ENCODE data around the gene FAM163B. TPM values are rescaled to one million over a fixed set of nuclear protein-coding genes. Genes with fewer than 3 reads are reported as not detected.

Gene FAM163B
- total and polyA plus RNA-seq, 2 donors (not counting 3 experiments of a cell fraction or from before 2014, with no cell fraction given) = not detected

DNA sequence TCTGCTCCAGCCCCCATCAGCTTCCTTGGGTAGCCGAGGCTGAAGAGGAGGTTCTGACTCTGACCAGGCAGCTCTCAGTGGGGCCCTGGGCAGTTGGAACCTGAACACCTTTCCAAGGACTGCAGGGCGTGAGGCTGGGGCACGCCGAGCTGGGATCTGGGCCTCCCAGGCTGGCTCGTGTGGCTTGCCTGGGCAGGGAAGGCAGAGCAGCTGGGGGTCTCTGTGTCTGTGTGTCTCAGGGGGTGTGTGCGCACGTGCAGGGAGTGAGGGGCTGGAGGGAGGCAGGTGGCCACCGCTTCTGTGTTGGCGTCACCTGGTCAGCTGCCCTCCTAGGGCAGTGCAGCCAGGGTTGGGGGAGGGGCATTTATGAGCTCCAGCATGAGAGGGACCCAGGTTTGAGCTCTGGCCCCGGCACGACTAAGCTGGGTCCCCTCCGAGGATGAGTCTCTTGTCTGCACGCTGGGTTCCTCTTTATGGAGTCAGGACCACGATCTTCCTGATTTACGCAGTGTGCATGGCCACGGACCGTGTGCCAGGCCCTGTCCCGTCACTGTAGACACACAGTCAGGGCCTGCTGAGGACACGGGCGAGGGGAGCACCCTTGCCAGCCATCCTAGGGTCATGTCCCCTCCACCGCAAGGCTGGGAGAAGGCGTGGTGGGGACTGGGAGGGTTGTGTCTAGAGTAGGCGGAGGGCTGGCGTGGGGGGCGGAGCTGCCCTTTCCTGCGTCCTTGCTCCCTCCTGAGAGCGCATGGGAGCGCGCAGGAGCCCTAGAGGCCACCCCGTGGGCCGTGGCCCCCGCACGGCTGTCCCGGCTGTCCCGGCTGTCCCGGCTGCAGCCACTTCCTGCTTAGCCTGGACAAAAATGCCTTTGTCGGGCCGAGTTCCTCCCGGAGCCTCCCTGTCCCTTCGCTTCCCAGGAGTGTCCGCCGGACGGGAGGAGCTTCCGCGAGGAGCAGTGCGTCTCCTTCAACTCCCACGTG is 70.0 kb downstream of the FAM163B start:
- Histone ChIP-seq H3K27me3 (ENCODE audit: control insufficient read depth in 2 of 2, insufficient read depth in 2 of 2, low read length in 2 of 2) (peaks cover 7 to 8% of the 10 kb centered on the region in 2 experiments), H3K9me3 (replicated peaks; ENCODE audit: control insufficient read depth, insufficient read depth, low read length) (no peaks in the 10 kb centered on the region), H2AFZ (ENCODE audit: low read depth, low read length) (no peak overlapping the region), H3K4me3 (replicated peaks in 1 of 3; ENCODE audit: insufficient read depth in 1 of 3, low read depth in 1 of 3, low read length in 3 of 3) (no peak overlapping the region), H3K9me1 (replicated peaks; ENCODE audit: control insufficient read depth, extremely low read depth, insufficient read depth, low read length) (no peaks in the 10 kb centered on the region), H3K9ac (replicated peaks; ENCODE audit: extremely low read depth, insufficient read depth, low read length) (no peak overlapping the region), H3K79me2 (ENCODE audit: control insufficient read depth, insufficient read depth, low read length) (no peaks in the 10 kb centered on the region), H3K4me2 (ENCODE audit: insufficient read depth, low read length) (no peak overlapping the region), H3K27ac (ENCODE audit: insufficient read depth, low read depth, low read length) (no peak overlapping the region), H3K36me3 (ENCODE audit: control insufficient read depth in 2 of 2, extremely low read depth in 1 of 2, insufficient read depth in 2 of 2, low read length in 2 of 2) (no peaks in the 10 kb centered on the region), H3K4me1 (ENCODE audit: control insufficient read depth, extremely low read depth, insufficient read depth, low read length) (no peaks in the 10 kb centered on the region), H4K20me1 (replicated peaks; ENCODE audit: control insufficient read depth, extremely low read depth, insufficient read depth, low read length) (no peaks in the 10 kb centered on the region)
- no peak for DNase-seq (ENCODE audit: low read depth, low spot score)
- POLR2A ChIA-PET = no interaction called here
- no peak for FAIRE-seq
- intact Hi-C loops (cut with micrococcal nuclease) = no loop called here
- dilution Hi-C loops (cut with MboI; ENCODE audit: extremely low pct_ligation_motif_present, low sequenced_read_pairs) = no loop called here
- CTCF ChIA-PET = no interaction called here
- TF ChIP-seq EZH2 (IDR thresholded peaks at IDR 0.05; ENCODE audit: borderline replicate concordance, low read depth, low read length, severe bottlenecking) (no peak), JUN (IDR thresholded peaks at IDR 0.05; ENCODE audit: borderline replicate concordance, insufficient read depth, insufficient read length, low read depth) (no peak), FOS (IDR thresholded peaks at IDR 0.05; ENCODE audit: borderline replicate concordance, insufficient read depth, low read length) (no peak), POLR2AphosphoS5 (IDR thresholded peaks at IDR 0.05; ENCODE audit: insufficient read depth, low read depth, low read length) (no peak), MYC (IDR thresholded peaks at IDR 0.05; ENCODE audit: low read depth, low read length) (no peak), POLR2A (IDR thresholded peaks at IDR 0.05; ENCODE audit: low read depth, low read length) (no peak), GATA2 (IDR thresholded peaks at IDR 0.05; ENCODE audit: insufficient read depth, insufficient read length, low read depth, low read length) (no peak)
- TF ChIP-seq, protein P1, sequence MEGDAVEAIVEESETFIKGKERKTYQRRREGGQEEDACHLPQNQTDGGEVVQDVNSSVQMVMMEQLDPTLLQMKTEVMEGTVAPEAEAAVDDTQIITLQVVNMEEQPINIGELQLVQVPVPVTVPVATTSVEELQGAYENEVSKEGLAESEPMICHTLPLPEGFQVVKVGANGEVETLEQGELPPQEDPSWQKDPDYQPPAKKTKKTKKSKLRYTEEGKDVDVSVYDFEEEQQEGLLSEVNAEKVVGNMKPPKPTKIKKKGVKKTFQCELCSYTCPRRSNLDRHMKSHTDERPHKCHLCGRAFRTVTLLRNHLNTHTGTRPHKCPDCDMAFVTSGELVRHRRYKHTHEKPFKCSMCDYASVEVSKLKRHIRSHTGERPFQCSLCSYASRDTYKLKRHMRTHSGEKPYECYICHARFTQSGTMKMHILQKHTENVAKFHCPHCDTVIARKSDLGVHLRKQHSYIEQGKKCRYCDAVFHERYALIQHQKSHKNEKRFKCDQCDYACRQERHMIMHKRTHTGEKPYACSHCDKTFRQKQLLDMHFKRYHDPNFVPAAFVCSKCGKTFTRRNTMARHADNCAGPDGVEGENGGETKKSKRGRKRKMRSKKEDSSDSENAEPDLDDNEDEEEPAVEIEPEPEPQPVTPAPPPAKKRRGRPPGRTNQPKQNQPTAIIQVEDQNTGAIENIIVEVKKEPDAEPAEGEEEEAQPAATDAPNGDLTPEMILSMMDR (IDR thresholded peaks at IDR 0.05; ENCODE audit: extremely low read depth in 1 of 2, insufficient read depth in 1 of 2, low read depth in 1 of 2, low read length in 2 of 2) = no peak
- TF ChIP-seq, protein P2, sequence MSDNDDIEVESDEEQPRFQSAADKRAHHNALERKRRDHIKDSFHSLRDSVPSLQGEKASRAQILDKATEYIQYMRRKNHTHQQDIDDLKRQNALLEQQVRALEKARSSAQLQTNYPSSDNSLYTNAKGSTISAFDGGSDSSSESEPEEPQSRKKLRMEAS (IDR thresholded peaks at IDR 0.05; ENCODE audit: insufficient read depth, insufficient read length) = no peak
- no TSS peak for BruUV-seq (replicated peaks)

Measured in endothelial cell of umbilical vein (primary cell).